ENCODE data around the gene PDGFB.

GRCh38 chr22:39279170-39279850, 34.5 kb upstream of the PDGFB start:
- TF ChIP-seq REST (IDR thresholded peaks at IDR 0.05; ENCODE audit: insufficient read depth in 1 of 2, low read depth in 2 of 2, low read length in 1 of 2) = no peak
- TF ChIP-seq CTCF (IDR thresholded peaks at IDR 0.05) = no peak
- TF ChIP-seq POLR2AphosphoS5 (IDR thresholded peaks at IDR 0.05; ENCODE audit: low read depth, low read length) = no peak
- TF ChIP-seq SIN3A (IDR thresholded peaks at IDR 0.05; ENCODE audit: borderline replicate concordance, insufficient read depth, low read depth, low read length) = no peak
